GM12891 (cell line): ENCODE results near the gene PPP1R12A.

Source experiments
- DNase-seq: peaks from one replicate; pipeline ENCODE4 v3.0.0; 2011; ENCODE audit warnings: low spot score; ENCODE audit not compliant: insufficient read length
- FAIRE-seq: peaks from 2 replicates; lab custom pipeline; 2011; peaks lifted over from hg19 to GRCh38; lab: Jason Lieb, UNC
- PAX5 ChIP-seq: IDR thresholded peaks from 2 replicates; pipeline ENCODE4 v1.6.1; 2011; ENCODE audit warnings: low read length, moderate library complexity, mild to moderate bottlenecking; ENCODE audit not compliant: insufficient read depth, severe bottlenecking
- POLR2A ChIP-seq: IDR thresholded peaks from 2 replicates; pipeline ENCODE4 v1.6.1; 2011; ENCODE audit warnings: low read depth, low read length, control low read depth
- POLR2AphosphoS5 ChIP-seq: IDR thresholded peaks from 2 replicates; pipeline ENCODE4 v1.6.1; 2011; ENCODE audit warnings: low read depth, low read length, control low read depth
- POU2F2 ChIP-seq: IDR thresholded peaks from 2 replicates; pipeline ENCODE4 v1.6.1; 2011; ENCODE audit warnings: low read depth, mild to moderate bottlenecking, control low read depth, low read length, moderate library complexity
- SPI1 ChIP-seq: IDR thresholded peaks from 2 replicates; pipeline ENCODE4 v1.6.1; 2011; ENCODE audit warnings: low read depth, low read length, control low read depth
- TAF1 ChIP-seq: IDR thresholded peaks from 2 replicates; pipeline ENCODE4 v1.6.1; 2011; ENCODE audit warnings: low read depth, low read length, control low read depth

PPP1R12A gene

DNA sequence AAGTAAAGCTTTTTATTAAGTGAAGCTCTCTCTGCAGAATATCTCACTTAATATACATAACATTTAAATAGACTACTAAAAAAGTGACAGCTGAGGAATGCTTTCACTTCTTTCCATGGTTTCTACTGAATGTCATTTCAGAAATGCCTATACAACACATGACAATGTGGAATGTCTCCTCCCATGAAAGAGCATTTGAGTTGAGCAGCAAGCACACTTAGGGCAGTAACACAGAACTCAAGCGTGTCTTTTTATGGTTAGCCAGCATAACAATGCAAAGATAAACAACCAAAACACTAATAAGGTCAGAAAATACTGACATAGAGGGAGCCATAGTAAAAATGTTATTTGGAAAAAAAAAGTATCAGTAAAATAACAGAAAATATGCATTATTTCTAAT, 9.4 kb downstream of the PPP1R12A start:
- TF ChIP-seq POLR2AphosphoS5 (no peak), TAF1 (no peak), PAX5 (no peak), POLR2A (no peak), POU2F2 (no peak), SPI1 (no peak)
- FAIRE-seq, result no peak

GRCh38 chr12:79921786-79922185, 13.1 kb downstream of the PPP1R12A start:
- DNase-seq, result no peak
- TF ChIP-seq PAX5, result no peak
- no peak for TF ChIP-seq POLR2A
- TF ChIP-seq POU2F2, result no peak
- TF ChIP-seq TAF1, result no peak
- no peak for TF ChIP-seq SPI1
- TF ChIP-seq POLR2AphosphoS5, result no peak
- no peak for FAIRE-seq

More for the DNA sequence above, 9.4 kb downstream of the PPP1R12A start:
- no peak for DNase-seq

DNA sequence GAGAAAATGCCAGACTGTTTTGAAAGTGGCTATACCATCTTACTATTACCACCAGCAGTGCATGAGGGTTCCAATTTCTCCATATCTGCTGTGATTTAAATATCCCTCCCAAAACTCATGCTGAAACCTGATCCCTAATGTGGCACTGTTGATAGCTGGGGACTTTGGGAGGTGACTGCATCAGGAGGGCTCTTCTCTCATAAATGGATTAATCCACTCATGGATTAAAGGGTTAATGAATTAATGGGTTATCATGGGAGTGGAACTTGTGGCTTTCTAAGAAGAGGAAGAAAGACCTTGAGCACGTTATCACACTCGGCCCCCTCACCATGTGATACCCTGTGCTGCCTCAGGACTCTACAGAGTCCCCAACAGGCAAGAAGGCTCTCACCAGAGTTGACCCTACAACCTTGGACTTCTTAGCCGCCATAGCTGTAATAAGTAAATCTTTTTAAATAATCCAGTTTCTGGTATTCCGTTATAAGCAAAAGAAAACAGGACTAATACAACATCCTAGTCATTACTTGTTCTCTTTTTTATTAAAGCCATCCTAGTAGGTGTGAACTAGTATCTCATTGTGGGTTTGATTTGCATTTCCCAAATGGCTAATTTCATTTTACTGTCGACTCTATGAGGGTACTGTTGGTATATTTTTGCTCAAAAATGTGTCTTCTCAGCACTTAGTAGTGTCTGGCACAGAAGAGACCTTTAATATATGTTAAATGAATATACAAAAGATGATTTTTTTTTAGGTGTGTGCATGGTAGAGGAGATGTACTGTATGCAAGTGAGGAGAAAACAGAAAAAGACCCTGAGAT, 14.3 kb downstream of the PPP1R12A start:
- TF ChIP-seq TAF1, result no peak
- no peak for TF ChIP-seq POLR2AphosphoS5
- no peak for TF ChIP-seq PAX5
- TF ChIP-seq POLR2A, result no peak
- TF ChIP-seq POU2F2, result no peak
- no peak for DNase-seq
- FAIRE-seq, result no peak

- TF ChIP-seq POLR2AphosphoS5 (no peak), POU2F2 (no peak), TAF1 (no peak), PAX5 (no peak), SPI1 (no peak), POLR2A (no peak)
- no peak for FAIRE-seq
- no peak for DNase-seq
These were observed 15.1 kb downstream of the PPP1R12A start for GRCh38 chr12:79919762-79920161.

GRCh38 chr12:79916826-79917225, 18.1 kb downstream of the PPP1R12A start:
- TF ChIP-seq POLR2AphosphoS5 (no peak), TAF1 (no peak), POU2F2 (no peak), POLR2A (no peak), SPI1 (no peak), PAX5 (no peak)
- DNase-seq (no peak), FAIRE-seq (no peak)

DNA sequence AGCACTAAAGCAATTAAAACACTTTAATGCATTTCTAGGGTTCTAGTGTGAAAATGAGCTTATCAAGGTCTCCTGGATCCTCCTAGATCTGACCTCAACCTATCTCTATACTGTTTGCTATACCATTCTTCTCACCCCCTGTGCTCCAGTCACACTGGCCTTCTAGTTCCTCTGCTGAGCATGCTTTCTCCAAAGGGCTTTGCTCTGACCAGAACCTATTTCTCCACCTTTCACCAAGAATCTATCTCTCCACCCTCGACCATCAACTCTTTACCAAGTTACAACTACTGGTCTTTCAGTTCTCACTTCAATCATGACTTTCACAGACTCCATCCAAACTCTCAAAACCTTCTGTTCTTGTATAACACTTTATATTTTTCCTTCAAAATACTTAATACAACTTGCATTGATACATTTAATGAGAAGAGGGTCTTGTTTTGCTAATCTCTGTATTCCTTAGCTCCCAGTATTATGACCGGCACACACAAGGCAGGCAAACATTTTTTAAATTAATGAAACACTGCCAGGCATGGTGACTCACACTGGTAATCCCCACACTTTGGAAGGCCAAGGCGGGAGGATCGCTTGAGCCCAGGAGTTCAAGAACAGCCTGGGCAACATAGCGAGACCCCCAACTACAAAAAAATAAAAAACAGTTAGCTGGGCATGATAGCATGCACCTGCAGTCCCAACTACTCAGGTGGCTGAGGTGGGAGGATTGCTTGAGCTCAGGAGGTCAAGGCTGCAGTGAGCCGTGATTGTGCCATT, 22.8 kb downstream of the PPP1R12A start:
- TF ChIP-seq POU2F2, result no peak
- no peak for TF ChIP-seq PAX5
- FAIRE-seq, result peak; percentile 33

GRCh38 chr12:79908366-79908765, 26.5 kb downstream of the PPP1R12A start:
- DNase-seq (no peak), FAIRE-seq (no peak)
- TF ChIP-seq POLR2AphosphoS5 (no peak), PAX5 (no peak), SPI1 (no peak), TAF1 (no peak), POU2F2 (no peak), POLR2A (no peak)

More for the DNA sequence above, 22.8 kb downstream of the PPP1R12A start:
- DNase-seq, result no peak

DNA sequence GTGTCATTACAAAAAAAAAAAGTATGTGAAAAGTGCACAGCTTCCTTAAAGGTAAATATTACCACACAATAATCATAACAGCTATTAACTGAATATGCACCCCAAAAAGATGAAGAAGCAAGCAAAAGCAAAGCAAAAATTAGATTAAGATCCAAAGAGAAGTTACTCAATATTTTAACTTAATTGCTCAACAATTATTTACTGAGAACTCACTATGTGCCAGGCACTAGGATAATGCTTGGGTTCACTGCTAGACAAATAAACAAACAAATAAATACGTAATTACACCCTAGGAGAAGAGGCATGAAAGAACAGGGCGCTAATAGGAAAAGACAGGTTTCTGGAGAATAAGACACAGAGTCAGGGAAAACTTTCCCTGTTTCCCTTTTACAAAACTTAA, 33.4 kb downstream of the PPP1R12A start:
- no peak for DNase-seq
- TF ChIP-seq POLR2A, result no peak
- no peak for TF ChIP-seq SPI1
- no peak for TF ChIP-seq POLR2AphosphoS5
- TF ChIP-seq TAF1, result no peak
- no peak for TF ChIP-seq PAX5
- no peak for TF ChIP-seq POU2F2
- no peak for FAIRE-seq

GRCh38 chr12:79900951-79901350, 33.9 kb downstream of the PPP1R12A start:
- FAIRE-seq (no peak), DNase-seq (no peak)
- TF ChIP-seq PAX5 (no peak), TAF1 (no peak), SPI1 (no peak), POLR2AphosphoS5 (no peak)

- TF ChIP-seq TAF1 (no peak), POLR2A (no peak), SPI1 (no peak), POU2F2 (no peak), POLR2AphosphoS5 (no peak), PAX5 (no peak)
- DNase-seq, result no peak
- no peak for FAIRE-seq
These were observed 34.7 kb downstream of the PPP1R12A start for GRCh38 chr12:79900199-79900598.
